ENCODE results near the gene DENND1A. TPM values are rescaled to one million over a fixed set of nuclear protein-coding genes. Genes with fewer than 3 reads are reported as not detected.

Gene DENND1A
- total and polyA plus RNA-seq, 2 experiments from 2014 or later, result 13.1 to 28.7 TPM

- TF ChIP-seq REST (IDR thresholded peaks at IDR 0.05; ENCODE audit: unreplicated experiment), result no peak
Measured at GRCh38 chr9:123872710-123873109, 57.2 kb downstream of the DENND1A start (continued).

- H3K27ac ChIP-seq (ENCODE audit: low read depth), result no peak overlapping the region
- peaks cover 29% of the 10 kb centered on the region for H3K4me1 ChIP-seq (ENCODE audit: insufficient read depth)
- no peak overlapping the region for H2AFZ ChIP-seq
- Mint-ChIP-seq H3K4me1 (peaks cover 39% of the 10 kb centered on the region), H3K9me3 (no peaks in the 10 kb centered on the region; the same call in 2 of the 3 replicates), H3K27me3 (ENCODE audit: insufficient read depth, low read depth, poor library complexity) (peaks cover 5% of the 10 kb centered on the region), H3K4me3 (no peak overlapping the region), H3K36me3 (ENCODE audit: low read depth) (peaks cover 6% of the 10 kb centered on the region; the same call in 2 of the 3 replicates), H3K27ac (no peak overlapping the region)
- H3K36me3 ChIP-seq (ENCODE audit: insufficient read depth), result no peaks in the 10 kb centered on the region
- no peaks in the 10 kb centered on the region for H3F3A ChIP-seq (replicated peaks; ENCODE audit: low read depth)
- no peak overlapping the region for H3K4me3 ChIP-seq
- no peak; the same call in 2 of the 3 replicates for ATAC-seq
- no peak overlapping the region for H3K4me2 ChIP-seq
- no peaks in the 10 kb centered on the region for H3K79me2 ChIP-seq (replicated peaks; ENCODE audit: insufficient read depth)
- no peak for TF ChIP-seq ZNF331 (CRISPR knock-in tag; IDR thresholded peaks at IDR 0.05; ENCODE audit: low read depth)
- no peak for TF ChIP-seq REST (IDR thresholded peaks at IDR 0.05; ENCODE audit: unreplicated experiment)
- no peak for TF ChIP-seq POLR2AphosphoS5 (IDR thresholded peaks at IDR 0.05; ENCODE audit: low read depth)
- TF ChIP-seq JUNB (IDR thresholded peaks at IDR 0.05; ENCODE audit: unreplicated experiment), result no peak
- TF ChIP-seq CTCF (conservative IDR thresholded peaks at IDR 0.05; ENCODE audit: low read depth in 2 of 2), result peak in 1 of 2 experiments; percentile 21; a peak in 1 of 4 replicates
- no peak for TF ChIP-seq CREB1 (CRISPR knock-in tag; IDR thresholded peaks at IDR 0.05; ENCODE audit: low read depth)
- no peak for TF ChIP-seq EZH2 (IDR thresholded peaks at IDR 0.05; ENCODE audit: low read depth, unreplicated experiment)
- DNase-seq (ENCODE audit: low spot score), result peak; percentile 24
- no peaks in the 10 kb centered on the region; the same call in 1 of the 2 replicates for H4K20me1 ChIP-seq (replicated peaks; ENCODE audit: insufficient read depth)
- H3K9me2 ChIP-seq (ENCODE audit: insufficient read depth), result no peaks in the 10 kb centered on the region
- H3K27me3 ChIP-seq (ENCODE audit: insufficient read depth), result no peaks in the 10 kb centered on the region
Measured at GRCh38 chr9:123871781-123872180, 58.1 kb downstream of the DENND1A start.
